Stimulated activated CD4-positive, alpha-beta T cell treated with anti-CD3 and anti-CD28 coated beads, Interleukin-15, amount 100 ng/mL, for 48 hours (primary cell): ENCODE results near the gene ABCC1.
"Not testable (repeated sequence)": the region's sequence is repeated elsewhere in the genome, so short reads cannot be mapped to it uniquely, and the experiment has no call there.

Source experiments
- DNase-seq, 2 donors: peaks; one replicate each; pipeline ENCODE4 v3.0.0-alpha.2; 2020; ENCODE audit warnings: low read depth in 2 of 2

Gene ABCC1

DNA sequence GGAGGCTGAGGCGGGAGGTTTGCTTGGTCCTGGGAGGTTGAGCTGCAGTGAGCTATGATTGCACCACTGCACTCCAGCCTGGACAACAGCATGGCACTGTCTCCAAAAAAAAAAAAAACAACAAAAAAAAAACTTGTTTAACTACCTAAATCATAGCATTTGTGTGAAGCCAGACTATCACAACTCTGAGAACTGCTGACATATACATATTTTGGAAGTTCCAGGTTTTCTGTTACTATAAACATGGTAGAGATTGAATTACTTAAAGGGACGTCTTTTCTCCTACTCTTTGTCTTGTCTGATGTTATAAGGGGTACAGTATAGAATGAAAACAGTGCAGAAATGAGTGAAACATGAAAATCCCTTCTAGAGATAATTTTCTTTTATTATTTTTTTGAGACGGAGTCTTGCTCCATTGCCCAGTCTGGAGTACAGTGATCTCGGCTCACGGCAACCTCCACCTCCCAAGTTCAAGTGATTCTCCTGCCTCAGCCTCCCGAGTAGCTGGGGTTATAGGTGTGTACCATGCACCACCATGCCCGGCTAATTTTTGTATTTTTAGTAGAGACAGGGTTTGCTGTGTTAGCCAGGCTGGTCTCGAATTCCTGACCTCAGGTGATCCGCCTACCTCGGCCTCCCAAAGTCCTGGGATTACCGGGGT is 18.4 kb downstream of the ABCC1 start:
- no peak for DNase-seq

DNA sequence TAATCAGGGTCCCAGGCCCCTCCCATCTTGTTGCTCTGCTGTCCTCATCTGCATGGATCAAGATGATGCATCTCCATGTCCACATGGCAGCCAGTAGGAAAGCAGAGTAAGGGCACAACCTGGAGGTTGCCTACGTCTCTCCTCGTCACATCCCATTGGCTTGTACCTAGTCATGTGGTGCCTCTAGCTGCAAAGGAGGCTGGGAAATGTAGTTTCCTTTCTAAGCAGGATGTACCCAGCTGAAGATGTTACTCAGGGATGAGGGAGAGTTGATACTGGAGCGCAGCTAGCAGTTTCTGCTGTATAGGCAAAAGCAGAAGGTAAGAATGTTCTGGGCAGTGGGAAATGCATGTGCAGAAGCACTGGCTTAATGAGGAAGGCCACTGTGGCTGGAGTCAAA is 20.8 kb downstream of the ABCC1 start:
- no peak for DNase-seq

DNA sequence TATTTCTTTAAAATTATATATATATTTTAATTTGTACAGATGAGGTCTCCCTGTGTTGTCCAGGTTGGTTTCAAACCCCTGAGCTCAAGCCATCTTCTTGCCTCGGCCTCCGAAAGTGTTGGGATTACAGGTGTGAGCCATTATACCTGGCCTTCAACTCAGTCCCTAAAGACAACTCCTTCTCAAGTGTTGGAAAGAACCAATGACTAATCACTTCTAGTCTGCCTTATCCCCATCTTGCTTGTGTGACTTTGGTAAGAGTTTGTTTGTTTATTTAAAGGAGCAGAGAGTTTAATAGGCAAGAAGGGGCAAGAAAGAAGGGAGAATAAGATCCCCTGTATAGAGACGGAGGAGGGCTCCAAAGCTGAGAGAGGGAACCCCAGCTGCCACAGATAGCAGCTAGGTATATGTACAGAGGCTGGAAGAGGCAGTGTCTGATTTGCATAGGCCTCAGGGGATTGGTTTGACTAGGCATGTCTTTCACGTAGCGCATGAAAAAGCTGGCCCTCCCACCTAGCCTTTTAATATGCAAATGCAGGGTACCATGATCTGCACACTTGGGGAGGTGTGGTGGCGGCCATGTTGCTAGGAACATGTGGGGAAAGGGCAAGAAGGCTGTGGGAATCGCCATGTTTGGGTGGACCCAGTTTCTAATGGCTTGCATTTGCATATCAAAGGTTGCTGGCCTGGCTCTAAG is 21.5 kb downstream of the ABCC1 start:
- DNase-seq, result no peak

DNA sequence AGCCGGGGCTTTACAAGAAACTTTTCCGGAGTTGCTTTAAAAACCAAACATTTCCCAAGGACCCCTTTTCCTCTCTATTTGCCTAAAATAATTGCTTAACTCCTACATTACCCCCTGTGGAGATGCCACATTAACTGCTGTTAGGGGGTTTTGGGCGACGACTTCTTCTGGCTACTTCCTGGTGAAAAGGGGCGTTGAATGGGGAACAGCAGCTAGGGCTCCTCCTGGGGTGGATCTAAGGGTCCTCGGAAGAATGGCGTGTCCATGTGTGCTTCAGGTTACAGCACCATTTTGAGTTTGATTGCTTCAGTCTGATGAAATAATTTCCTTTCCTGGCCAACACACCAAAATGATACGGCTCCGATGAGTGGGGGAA is 22.0 kb downstream of the ABCC1 start:
- DNase-seq, result no peak

DNA sequence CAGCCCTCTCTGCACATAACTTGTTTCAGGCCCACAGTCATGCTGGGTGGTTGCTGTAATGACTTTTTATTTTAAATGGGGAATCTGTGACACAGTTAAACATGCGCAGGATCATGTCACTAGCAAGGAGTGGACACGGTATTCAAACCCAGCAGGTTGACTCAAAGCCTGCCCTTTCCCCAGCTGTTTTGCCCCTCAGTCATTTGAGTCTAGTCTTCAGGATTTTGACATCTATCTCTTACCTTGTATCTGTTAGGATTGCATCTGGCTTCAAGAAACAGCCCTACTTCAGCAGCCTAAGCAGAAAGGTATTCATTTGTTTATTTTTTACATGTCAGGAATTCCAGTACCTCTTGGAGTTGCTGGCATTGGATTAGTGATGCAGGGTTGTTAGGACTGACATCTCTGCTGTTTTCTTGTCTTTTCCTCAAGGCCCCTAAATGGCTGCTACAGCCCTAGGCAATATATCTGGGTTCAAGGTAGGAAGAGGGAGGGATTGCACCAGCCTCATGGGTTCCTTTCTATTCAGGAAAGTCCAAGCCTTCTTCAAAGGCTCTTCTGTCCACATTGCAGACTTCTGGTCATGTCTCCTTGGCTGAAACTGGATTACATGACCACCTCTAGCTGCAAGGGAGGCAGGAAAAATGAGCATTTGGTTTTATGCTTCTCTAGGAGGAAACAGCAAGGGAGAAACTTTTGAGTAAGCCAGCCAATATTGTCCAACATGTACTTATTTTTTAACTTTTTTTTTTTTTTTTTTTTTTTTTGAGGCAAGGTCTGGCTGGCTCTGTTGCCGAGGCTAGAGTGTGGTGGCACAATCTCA is 22.8 kb downstream of the ABCC1 start:
- DNase-seq, result no peak

DNA sequence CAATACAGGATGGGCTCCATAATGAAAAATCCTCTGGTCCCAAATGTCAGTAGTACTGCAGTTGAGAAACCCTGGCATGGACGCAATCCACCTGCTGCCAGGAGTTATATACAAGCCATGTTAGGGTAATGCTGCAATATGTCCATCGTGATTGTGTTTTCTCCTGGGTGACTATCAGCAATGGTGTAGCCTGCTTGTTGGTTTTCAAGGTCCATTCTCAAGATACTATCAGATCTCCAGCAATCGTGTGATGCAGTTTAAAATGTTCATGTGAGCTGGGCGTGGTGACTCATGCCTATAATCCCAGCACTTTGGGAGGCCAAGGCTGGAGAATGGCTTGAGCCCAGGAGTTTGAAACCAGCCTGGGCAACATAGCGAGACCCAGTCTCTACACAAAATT is 24.0 kb downstream of the ABCC1 start:
- DNase-seq, result no peak

DNA sequence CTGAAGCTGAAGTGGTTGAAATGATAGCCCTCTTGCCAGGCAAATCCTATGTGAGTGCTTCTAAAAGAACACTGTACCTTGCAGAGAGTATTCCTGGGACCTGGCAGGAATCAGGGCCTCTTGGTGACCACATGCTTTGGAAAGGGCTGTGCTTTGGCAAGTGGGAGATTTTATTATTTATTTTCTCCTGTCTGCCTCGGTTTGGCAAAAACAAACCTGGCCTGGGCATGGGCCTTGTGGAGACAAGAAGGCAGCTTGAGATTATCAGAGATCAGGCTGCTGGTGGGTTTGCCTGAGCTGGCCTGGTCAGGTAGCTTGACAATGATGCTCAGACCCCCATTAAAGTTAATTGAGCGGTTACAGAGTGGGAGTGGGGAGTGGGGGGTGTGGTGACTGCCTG is 24.6 kb downstream of the ABCC1 start:
- DNase-seq, result no peak

DNA sequence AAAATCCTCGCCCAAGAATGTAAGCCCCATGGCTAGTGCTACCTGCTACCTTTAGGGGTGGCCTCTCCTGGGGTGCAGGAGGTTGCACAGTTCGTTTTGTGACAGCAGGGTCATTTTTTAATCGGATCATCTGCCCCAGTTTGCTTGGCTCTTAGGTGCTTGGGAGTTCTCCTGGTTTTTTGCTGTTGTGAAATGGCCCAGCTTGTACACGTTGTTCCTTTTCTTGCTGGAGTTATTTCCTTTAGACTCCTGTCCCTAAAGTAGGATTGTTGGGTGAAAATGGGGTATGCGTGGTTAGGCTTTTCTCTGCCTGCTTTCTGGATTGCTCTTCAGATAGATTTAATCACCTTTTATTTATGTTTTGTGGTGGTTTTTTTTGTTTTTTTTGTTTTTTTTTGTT is 25.8 kb downstream of the ABCC1 start:
- no peak for DNase-seq

DNA sequence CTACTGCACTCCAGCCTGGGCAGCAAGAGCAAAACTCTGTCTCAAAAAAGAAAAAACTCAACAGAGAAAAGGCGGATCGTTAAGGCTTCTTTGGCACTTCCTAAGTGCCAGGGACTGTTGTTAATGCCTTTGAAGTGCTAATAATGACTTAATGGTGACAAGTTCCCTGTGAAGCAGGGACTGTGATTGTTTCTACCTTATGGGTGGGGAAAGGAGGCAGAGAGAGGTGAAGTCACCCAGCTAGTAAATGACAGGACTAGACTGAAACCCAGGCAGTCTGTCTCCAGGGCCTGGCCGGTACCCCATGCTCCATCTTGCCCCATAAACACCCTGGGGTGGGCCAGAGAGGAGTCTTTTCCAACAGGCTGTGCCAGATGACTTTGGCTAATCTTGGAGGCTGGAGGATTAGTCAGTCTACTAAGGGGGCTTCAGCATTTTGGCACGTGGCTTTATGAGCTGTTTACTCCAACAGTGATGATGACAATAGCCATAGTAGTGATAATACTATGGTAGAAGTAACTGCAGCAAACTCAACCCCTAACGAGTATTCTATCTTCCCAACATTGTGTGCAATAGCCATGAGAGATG is 26.9 kb downstream of the ABCC1 start:
- no peak for DNase-seq

DNA sequence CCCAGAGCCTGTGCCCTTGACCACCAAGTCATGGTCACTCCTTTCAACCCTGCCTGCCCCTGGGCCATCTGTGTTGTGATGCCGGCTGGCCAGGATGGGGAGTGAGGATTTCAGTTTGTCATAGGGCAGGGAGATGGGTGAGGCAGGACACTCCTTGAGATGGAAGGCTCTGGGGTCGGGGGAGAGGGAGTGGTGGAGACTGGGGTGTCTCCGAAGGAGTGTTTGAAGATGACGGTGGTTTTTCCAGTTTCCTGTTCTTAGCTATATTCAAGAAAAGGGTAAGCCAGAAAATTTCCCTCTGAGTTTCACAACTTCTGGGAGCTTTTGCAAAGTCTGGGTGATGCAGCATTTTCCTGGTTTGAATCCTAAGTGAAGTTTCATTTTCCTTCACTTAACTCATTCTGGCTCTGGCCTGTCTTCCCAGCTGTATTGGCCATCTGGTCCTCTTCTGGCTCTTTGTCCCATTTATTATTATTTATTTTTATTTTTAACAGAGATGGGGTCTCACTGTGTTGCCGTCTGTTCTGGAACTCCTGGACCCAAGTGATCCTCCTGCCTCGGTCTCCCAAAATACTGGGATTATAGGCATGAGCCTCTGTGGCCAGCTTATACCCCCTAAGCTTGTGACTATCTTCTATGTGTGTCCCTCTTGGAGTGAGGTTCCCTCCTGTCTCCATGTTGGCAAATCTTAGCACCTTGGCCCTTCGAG is 27.7 kb downstream of the ABCC1 start:
- DNase-seq, result no peak

DNA sequence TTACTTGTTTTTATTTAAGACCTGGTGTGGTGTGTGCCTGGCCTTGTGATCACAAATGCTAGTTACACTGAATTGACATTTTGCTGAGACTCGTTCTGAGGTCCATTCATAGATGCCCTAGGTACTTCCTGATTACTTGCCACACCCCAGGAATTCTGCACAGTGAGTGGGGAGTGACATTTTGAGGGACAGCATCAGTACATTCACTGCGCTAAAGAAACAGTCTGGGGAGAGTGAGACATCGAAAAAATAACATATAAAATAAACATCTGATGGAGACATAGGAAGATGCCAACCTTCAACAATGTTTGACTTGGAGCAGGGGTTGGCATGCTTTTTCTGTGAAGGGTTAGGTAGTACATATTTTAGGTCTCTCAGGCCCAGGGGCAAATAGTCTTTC is 30.4 kb downstream of the ABCC1 start:
- no peak for DNase-seq

DNA sequence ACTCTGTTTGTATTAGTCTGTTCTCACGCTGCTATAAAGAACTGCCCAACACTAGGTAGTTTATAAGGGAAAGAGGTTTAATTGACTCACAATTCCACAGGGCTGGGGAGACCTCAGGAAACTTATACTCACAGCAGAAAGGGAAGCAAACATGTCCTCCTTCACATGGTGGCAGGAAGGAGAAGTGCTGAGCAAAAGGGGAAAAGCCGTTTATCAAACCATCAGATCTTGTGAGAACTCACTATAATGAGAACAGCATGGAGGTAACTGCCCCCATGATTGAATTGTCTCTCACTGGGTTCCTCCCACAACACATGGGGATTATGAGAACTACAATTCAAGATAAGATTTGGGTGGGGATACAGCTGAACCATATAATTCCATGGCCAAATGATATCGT is 30.9 kb downstream of the ABCC1 start:
- no peak for DNase-seq

DNA sequence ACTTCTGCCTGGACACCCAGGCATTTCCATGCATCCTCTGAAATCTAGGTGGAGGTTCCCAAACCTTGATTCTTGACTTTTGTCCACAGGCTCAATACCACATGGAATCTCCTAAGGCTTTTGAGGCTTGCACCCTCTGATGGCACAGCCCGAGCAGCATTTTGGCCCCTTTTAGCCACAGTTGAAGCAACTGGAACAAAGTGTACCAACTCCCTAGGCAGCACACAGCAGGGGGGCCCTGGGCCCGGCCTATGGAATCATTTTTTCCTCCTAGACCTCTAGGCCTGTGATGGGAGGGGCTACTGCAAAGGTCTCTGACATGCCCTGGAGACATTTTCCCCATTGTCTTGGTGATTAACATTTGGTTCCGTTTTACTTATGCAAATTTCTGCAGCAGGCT is 32.0 kb downstream of the ABCC1 start:
- DNase-seq, result no peak

DNA sequence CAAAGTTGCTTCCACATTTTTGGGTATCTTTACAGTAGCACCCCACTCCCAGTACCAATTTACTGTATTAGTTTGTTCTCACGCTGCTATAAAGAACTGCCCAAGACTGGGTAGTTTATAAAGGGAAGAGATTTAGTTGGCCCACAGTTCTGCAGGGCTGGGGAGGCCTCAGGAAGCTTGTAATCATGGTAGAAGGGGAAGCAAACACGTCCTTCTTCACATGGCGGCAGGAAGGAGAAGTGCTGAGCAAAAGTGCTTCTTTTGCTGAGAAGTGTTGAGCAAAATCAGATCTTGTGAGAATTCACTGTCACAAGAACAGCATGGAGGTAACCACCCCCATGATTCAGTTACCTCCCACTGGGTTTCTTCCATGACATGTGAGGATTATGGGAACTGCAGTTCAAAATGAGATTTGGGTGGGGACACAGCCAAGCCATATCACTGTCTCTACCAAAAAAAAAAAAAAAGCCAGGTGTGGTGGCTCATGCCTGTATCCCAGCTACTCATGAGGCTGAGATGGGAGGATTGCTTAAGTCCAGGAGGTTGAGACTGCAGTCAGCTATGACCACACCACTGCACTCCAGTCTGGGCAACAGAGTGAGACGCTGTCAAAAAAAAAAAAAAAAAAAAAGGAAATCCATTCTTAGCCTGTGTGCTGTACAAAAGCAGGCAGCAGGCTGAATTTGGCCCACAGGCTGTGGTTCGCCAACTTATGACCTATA is 32.9 kb downstream of the ABCC1 start:
- DNase-seq, result not testable (repeated sequence)

DNA sequence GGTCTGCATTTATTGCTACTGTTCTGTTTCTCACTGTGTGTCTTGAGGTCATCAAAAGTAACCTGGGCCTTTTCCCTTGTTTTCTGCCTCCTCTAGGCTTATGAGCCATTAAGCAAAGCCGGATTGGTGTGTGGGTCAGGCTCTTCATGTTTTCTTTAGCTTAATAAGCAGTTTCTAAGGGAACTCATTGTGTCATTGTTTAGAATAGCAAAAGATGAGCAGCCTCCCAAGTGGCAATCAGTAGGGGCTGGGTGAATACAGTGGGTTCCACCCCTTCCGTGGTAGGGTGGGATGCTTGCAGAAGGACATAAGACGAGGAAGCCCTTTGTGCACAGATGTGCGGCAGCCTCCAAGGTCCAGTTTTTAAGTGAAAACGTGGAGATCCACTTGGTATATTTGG is 34.5 kb downstream of the ABCC1 start:
- no peak for DNase-seq

DNA sequence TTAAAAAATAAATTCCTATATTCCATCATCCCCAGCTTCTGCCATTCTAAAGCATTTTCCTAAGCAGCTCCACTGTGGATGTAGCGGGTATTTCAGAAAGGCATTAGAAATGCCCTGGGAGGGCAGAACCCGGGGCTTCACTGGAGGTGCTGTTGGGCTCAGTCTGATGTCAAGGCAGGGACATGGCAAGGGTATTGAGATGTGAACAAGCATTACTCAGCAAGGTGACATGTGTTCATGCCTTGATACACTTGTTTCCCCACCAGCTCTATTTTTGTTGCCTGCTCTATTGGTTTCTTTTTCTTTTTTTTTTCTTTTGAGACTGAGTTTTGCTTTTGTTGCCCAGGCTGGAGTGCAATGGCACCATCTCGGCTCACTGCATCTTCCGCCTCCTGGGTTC is 35.7 kb downstream of the ABCC1 start:
- DNase-seq, result no peak

DNA sequence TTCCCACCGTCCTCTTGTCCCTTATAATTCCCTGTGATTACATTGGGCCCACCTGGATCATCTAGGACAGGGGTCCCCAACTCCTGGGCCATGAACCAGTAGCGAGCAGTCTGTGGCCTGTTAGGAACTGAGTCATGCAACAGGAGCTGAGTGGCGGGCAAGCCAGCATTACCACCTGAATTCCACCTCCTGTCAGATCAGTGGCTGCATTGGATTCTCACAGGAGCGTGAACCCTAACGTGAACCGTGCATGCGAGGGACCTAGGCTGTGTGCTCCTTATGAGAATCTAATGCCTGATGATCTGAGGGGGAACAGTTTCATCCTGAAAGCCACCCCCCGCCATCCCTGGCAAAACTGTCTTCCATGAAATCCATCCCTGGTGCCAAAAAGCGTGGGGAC is 36.8 kb downstream of the ABCC1 start:
- no peak for DNase-seq

DNA sequence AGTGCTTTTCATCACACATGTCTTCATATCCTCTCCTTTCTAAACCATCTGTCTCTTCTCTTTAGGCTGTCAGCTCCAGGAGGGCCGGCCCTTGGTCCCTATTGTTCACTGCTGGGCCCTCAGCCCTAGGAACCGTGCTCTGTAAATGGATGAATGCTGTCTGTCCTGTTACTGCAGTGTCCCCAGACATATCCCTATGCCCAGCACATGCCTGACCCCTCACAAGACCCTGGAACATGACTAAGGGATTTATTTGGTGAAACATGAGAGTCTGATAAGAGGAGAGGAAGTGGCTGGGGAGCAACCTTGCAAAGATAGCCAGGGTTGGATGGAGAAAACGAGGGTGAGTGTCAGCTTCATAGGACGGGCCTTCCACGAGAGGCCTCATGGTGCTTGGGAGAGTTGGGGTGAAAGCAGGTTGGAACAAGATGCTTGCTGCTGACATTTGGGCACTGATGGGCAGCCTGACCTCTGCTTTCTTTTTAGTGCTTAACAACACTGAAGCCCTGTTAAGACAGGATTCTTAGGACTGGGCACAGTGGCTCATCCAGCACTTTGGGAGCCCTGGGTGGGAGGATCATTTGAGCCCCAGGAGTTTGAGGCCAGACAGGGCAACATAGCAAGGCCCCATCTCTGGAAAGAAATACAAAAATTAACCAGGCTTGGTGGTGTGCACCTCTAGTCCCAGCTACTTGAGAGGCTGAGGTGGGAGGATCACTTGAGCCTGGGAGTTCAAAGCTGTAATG is 39.0 kb downstream of the ABCC1 start:
- DNase-seq, result no peak

DNA sequence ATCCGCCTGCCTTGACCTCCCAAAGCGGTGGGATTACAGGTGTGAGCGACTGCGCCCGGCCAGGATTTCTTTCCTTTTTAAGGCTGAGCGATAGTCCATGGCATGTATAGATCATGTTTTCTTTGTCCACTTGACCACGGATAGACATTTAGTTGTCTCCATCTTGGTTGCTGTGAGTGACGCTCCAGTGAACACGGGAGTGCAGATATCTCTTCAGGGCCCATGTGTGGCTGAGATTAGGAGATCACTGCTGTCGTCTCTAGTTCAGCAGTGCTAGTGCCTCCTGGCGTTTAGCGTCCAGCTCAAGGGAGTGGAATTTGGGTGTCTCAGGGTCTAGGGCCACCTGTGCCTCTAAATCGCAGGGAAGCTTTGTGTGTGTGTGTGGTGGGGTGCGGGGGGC is 41.5 kb downstream of the ABCC1 start:
- no peak for DNase-seq

DNA sequence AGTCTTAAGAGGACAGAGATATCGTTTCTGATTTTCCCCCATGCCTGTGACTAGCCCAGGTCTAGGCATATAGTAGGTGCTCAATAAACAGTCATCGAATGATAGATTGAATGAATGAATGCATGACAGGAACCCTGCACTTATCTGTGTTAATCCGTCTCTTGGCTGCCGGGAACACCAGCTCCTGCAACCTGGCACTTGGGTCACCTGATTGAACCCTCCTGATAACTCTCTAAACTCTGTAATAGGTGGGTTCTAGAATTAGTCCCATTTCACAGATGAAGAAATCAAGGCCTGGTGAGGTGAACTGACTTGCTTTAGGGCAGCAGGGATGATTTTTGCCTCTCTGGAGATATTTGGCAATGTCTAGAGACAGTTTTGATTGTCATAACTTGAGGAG is 43.7 kb downstream of the ABCC1 start:
- no peak for DNase-seq

DNA sequence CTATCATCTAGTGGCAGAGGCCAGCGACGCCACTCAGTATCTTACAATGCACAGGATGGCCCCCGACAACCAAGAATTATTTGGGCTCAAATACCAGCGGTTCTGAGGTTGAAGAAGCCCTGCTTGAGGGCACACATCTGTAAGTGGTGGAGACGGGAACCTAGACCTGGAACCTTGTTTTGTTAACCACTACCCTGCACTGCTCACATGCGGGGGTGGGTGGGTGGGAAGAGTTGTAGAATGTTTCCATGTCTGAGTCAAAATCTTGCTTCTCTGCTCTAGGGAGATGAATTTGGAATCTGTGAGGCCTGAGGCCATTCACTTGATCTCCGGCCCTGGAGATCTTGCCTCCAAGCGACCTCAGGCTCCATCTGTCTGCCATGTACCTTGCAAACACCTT is 44.1 kb downstream of the ABCC1 start:
- no peak for DNase-seq
